Measurements from ENCODE around the gene BRCA1.

The BRCA1 gene

DNA sequence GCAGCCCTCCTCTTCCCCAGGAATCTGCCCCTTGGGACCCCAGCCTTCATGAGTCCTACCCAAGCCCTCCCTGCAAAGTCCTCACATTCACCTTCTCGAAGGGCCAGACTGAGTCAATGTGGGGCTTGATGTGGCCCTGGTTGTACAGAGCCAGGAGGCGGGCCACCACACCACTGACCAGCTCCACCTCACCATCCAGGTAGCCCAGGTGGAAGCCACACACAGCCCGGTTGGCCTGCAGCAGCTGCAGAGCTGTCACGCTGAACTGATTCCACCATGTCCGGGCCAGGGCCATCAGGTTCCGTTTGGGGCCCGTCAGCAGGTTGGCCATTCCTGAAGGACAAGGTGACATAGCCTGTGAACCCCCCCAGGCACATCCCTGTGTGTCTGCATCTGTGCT is 108.9 kb downstream of the BRCA1 start:
- no peak overlapping the region for H3K4me2 ChIP-seq (ENCODE audit: low read depth, low read length)
- H3K27ac ChIP-seq (ENCODE audit: low read length): no peak overlapping the region
- TF ChIP-seq EZH2phosphoT487 (IDR thresholded peaks at IDR 0.05; ENCODE audit: low read length) (no peak), EZH2 (optimal IDR thresholded peaks at IDR 0.05; ENCODE audit: low read depth, low read length) (no peak)
- TF ChIP-seq, protein P1, sequence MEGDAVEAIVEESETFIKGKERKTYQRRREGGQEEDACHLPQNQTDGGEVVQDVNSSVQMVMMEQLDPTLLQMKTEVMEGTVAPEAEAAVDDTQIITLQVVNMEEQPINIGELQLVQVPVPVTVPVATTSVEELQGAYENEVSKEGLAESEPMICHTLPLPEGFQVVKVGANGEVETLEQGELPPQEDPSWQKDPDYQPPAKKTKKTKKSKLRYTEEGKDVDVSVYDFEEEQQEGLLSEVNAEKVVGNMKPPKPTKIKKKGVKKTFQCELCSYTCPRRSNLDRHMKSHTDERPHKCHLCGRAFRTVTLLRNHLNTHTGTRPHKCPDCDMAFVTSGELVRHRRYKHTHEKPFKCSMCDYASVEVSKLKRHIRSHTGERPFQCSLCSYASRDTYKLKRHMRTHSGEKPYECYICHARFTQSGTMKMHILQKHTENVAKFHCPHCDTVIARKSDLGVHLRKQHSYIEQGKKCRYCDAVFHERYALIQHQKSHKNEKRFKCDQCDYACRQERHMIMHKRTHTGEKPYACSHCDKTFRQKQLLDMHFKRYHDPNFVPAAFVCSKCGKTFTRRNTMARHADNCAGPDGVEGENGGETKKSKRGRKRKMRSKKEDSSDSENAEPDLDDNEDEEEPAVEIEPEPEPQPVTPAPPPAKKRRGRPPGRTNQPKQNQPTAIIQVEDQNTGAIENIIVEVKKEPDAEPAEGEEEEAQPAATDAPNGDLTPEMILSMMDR (IDR thresholded peaks at IDR 0.05; ENCODE audit: low read length): no peak
- no peaks in the 10 kb centered on the region for H3K36me3 ChIP-seq (replicated peaks; ENCODE audit: insufficient read depth, low read length)
- H3K4me1 ChIP-seq (ENCODE audit: low read length): no peaks in the 10 kb centered on the region
- H3K9ac ChIP-seq (ENCODE audit: low read length): no peak overlapping the region
- no peaks in the 10 kb centered on the region for H3K9me2 ChIP-seq (replicated peaks; ENCODE audit: insufficient read depth, low read length)
- no peaks in the 10 kb centered on the region for H3F3A ChIP-seq (ENCODE audit: insufficient read depth, low read length)
- H3K4me3 ChIP-seq (ENCODE audit: low read length): no peak overlapping the region
- no peaks in the 10 kb centered on the region for H3K79me2 ChIP-seq (ENCODE audit: low read length)
- H2AFZ ChIP-seq (ENCODE audit: low read length): no peak overlapping the region
- DNase-seq: no peak
- H4K20me1 ChIP-seq (ENCODE audit: insufficient read depth, low read length): no peaks in the 10 kb centered on the region
- H3K27me3 ChIP-seq (replicated peaks; ENCODE audit: insufficient read depth, low read length): no peaks in the 10 kb centered on the region
- no peaks in the 10 kb centered on the region for H3K9me3 ChIP-seq (replicated peaks; ENCODE audit: insufficient read depth, low read length)

DNA sequence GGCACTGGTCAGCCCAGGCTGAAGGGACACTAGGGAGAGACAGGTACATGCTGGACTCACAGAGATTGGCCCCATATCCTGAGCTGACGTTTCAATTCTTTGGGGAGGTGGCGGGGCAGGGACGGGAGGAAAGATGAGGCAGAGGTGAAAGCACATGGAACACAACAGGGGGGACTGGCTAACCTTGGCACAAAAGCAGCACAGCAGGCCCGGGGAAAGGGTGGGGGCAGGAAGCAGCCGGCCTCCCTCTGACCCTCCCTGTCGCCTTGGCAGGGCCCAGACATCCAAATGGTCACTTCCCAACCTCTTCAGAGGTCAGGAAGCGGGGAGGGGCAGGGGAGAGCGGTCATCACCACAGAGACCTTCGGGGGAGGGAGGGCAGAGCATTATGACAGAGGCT is 109.6 kb downstream of the BRCA1 start:
- Histone ChIP-seq H3K4me2 (ENCODE audit: low read depth, low read length) (no peak overlapping the region), H3K9ac (ENCODE audit: low read length) (no peak overlapping the region), H3K27me3 (replicated peaks; ENCODE audit: insufficient read depth, low read length) (no peaks in the 10 kb centered on the region), H3K4me3 (ENCODE audit: low read length) (no peak overlapping the region), H3K9me2 (replicated peaks; ENCODE audit: insufficient read depth, low read length) (no peaks in the 10 kb centered on the region), H3K36me3 (replicated peaks; ENCODE audit: insufficient read depth, low read length) (no peaks in the 10 kb centered on the region), H2AFZ (ENCODE audit: low read length) (no peak overlapping the region), H3K27ac (ENCODE audit: low read length) (no peak overlapping the region), H3K4me1 (ENCODE audit: low read length) (no peaks in the 10 kb centered on the region), H4K20me1 (ENCODE audit: insufficient read depth, low read length) (no peaks in the 10 kb centered on the region), H3K9me3 (replicated peaks; ENCODE audit: insufficient read depth, low read length) (no peaks in the 10 kb centered on the region), H3K79me2 (ENCODE audit: low read length) (no peaks in the 10 kb centered on the region), H3F3A (ENCODE audit: insufficient read depth, low read length) (no peaks in the 10 kb centered on the region)
- TF ChIP-seq EZH2phosphoT487 (IDR thresholded peaks at IDR 0.05; ENCODE audit: low read length) (no peak), EZH2 (optimal IDR thresholded peaks at IDR 0.05; ENCODE audit: low read depth, low read length) (no peak)
- TF ChIP-seq, protein P1 (IDR thresholded peaks at IDR 0.05; ENCODE audit: low read length): no peak
- DNase-seq: no peak

DNA sequence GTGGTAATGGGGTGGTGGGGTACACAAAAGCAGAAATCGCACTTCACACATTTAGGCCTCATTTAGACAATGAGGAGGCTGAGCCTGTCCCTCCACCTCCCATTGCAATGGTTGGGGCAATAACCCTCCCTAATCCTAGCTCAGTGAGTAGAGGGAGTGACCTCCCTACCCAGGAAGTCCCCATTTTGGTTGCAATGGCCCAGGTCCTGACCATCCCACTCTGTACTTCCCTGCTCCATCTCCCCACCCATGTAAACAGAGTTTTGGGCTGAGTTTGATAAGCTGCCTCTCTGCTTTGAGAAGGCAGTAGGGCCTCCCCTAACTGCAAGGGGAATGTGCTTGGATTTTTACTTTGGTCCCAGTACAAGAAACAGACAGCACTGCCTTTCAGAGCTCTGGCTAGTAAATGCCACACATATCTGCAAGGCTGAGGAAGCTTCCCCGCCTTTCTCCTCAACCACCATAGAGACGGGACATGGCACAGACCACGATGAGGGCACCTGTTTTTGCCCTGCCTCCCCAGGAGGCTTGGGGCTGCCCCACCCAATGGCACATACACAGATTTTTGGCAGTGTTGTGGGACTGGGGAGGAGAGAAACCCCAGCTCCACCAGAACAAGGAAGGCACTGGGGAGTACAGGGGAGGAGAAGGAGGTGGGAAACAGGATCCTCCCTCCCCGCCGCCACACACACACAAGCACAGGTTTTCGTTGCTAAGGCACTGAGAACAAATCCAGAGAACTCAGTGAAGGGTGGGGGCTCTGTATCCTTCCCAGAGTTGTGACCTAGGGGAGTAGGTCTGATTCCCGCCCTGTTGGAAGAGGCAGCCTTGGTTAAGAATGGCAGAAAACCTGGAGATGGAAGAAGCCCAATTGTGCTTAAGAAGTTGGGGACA is 110.3 kb downstream of the BRCA1 start:
- DNase-seq: no peak
- Histone ChIP-seq H3K4me1 (ENCODE audit: low read length) (no peaks in the 10 kb centered on the region), H3K4me3 (ENCODE audit: low read length) (no peak overlapping the region), H3K4me2 (ENCODE audit: low read depth, low read length) (no peak overlapping the region), H3K27me3 (replicated peaks; ENCODE audit: insufficient read depth, low read length) (no peaks in the 10 kb centered on the region), H3K9me3 (replicated peaks; ENCODE audit: insufficient read depth, low read length) (no peaks in the 10 kb centered on the region), H3K9me2 (replicated peaks; ENCODE audit: insufficient read depth, low read length) (no peaks in the 10 kb centered on the region), H3K9ac (ENCODE audit: low read length) (no peak overlapping the region), H3K79me2 (ENCODE audit: low read length) (no peaks in the 10 kb centered on the region), H3K27ac (ENCODE audit: low read length) (no peak overlapping the region), H4K20me1 (ENCODE audit: insufficient read depth, low read length) (no peaks in the 10 kb centered on the region), H3F3A (ENCODE audit: insufficient read depth, low read length) (no peaks in the 10 kb centered on the region), H2AFZ (ENCODE audit: low read length) (no peak overlapping the region), H3K36me3 (replicated peaks; ENCODE audit: insufficient read depth, low read length) (no peaks in the 10 kb centered on the region)
- TF ChIP-seq, protein P1 (IDR thresholded peaks at IDR 0.05; ENCODE audit: low read length): no peak
- TF ChIP-seq EZH2 (optimal IDR thresholded peaks at IDR 0.05; ENCODE audit: low read depth, low read length) (no peak), EZH2phosphoT487 (IDR thresholded peaks at IDR 0.05; ENCODE audit: low read length) (no peak)
